ENCODE data around the gene KCNJ16.

GRCh38 chr17:70161519-70161918 is 86.5 kb downstream of the KCNJ16 start:
- no peak for TF ChIP-seq EZH2 (IDR thresholded peaks at IDR 0.05; ENCODE audit: insufficient read depth, poor library complexity, severe bottlenecking)
- TF ChIP-seq EZH2phosphoT487 (IDR thresholded peaks at IDR 0.05; ENCODE audit: insufficient read depth, low read depth), result no peak
